IMR-90 (cell line): ENCODE data around the gene AAK1.

Experiments used
- BHLHE40 ChIP-seq: fragments of 150-350 bp; IDR thresholded peaks from 2 replicates; pipeline ENCODE4 v1.6.1; 2016; ENCODE audit warnings: mild to moderate bottlenecking, low read depth, low read length
- CTCF ChIP-seq: conservative IDR thresholded peaks from 2 replicates; pipeline ENCODE4 v1.5.1; 2012; ENCODE audit warnings: mild to moderate bottlenecking, low read depth, low read length, improper control_type of control experiment
- ELK1 ChIP-seq: fragments of 150-350 bp; IDR thresholded peaks from 2 replicates; pipeline ENCODE4 v1.6.1; 2016; ENCODE audit warnings: low read depth, mild to moderate bottlenecking, low read length, moderate library complexity, borderline replicate concordance
- MAZ ChIP-seq: IDR thresholded peaks from 2 replicates; pipeline ENCODE4 v1.6.1; 2012; ENCODE audit warnings: low read depth, mild to moderate bottlenecking, low read length, improper control_type of control experiment, moderate library complexity, borderline replicate concordance
- MXI1 ChIP-seq: IDR thresholded peaks from 2 replicates; pipeline ENCODE4 v1.6.1; 2012; ENCODE audit warnings: low read depth, mild to moderate bottlenecking, low read length, moderate library complexity, borderline replicate concordance
- NFE2L2 ChIP-seq: fragments of 150-350 bp; IDR thresholded peaks from 2 replicates; pipeline ENCODE4 v1.6.1; 2016; ENCODE audit warnings: low read depth, mild to moderate bottlenecking, low read length
- POLR2A ChIP-seq: IDR thresholded peaks from 2 replicates; pipeline ENCODE4 v1.6.1; 2012; ENCODE audit warnings: mild to moderate bottlenecking, low read depth, low read length
- RAD21 ChIP-seq: IDR thresholded peaks from 2 replicates; pipeline ENCODE4 v1.6.1; 2012; ENCODE audit warnings: low read length, improper control_type of control experiment
- RCOR1 ChIP-seq: IDR thresholded peaks from 2 replicates; pipeline ENCODE4 v1.6.1; 2012; ENCODE audit warnings: mild to moderate bottlenecking, low read length, improper control_type of control experiment; ENCODE audit not compliant: insufficient replicate concordance
- RFX5 ChIP-seq: IDR thresholded peaks from 2 replicates; pipeline ENCODE4 v1.8.0; 2012; ENCODE audit warnings: low read depth, mild to moderate bottlenecking, low read length, moderate library complexity
- SMC3 ChIP-seq: fragments of 150-350 bp; IDR thresholded peaks from 2 replicates; pipeline ENCODE4 v1.6.1; 2016; ENCODE audit warnings: low read depth, mild to moderate bottlenecking, antibody characterized with exemption, low read length, moderate library complexity
- USF2 ChIP-seq: fragments of 150-350 bp; IDR thresholded peaks from 2 replicates; pipeline ENCODE4 v1.6.1; 2017; ENCODE audit warnings: mild to moderate bottlenecking, antibody characterized with exemption, low read length, low read depth

GRCh38 chr2:69592511-69592910, 51.0 kb downstream of the AAK1 start:
- TF ChIP-seq RFX5 (no peak), CTCF (no peak), POLR2A (no peak), MXI1 (no peak), NFE2L2 (no peak), RAD21 (no peak), RCOR1 (no peak), MAZ (no peak), ELK1 (no peak), USF2 (no peak), BHLHE40 (no peak), SMC3 (no peak)
